Keratinocyte (primary cell): ENCODE results near the gene RMND1.

Source experiments
- EZH2 ChIP-seq: IDR thresholded peaks from one replicate; pipeline ENCODE4 v1.6.1; 2012; ENCODE audit warnings: inconsistent platforms, mild to moderate bottlenecking, low read length, moderate library complexity
- TF ChIP-seq, protein P1 (sequence below), 3 experiments: IDR thresholded peaks in 1 of 3; conservative IDR thresholded peaks in 1 of 3; optimal IDR thresholded peaks in 1 of 3; 2 replicates in 2 of 3; 3 replicates in 1 of 3; pipeline versions ENCODE3 to v1.5.1; 2011; ENCODE audit warnings: low read length in 3 of 3, mild to moderate bottlenecking in 3 of 3, moderate library complexity in 2 of 3, control low read depth in 1 of 3, inconsistent platforms in 1 of 3; ENCODE audit not compliant: insufficient read depth in 2 of 3; ENCODE audit errors: extremely low read depth in 1 of 3

DNA sequence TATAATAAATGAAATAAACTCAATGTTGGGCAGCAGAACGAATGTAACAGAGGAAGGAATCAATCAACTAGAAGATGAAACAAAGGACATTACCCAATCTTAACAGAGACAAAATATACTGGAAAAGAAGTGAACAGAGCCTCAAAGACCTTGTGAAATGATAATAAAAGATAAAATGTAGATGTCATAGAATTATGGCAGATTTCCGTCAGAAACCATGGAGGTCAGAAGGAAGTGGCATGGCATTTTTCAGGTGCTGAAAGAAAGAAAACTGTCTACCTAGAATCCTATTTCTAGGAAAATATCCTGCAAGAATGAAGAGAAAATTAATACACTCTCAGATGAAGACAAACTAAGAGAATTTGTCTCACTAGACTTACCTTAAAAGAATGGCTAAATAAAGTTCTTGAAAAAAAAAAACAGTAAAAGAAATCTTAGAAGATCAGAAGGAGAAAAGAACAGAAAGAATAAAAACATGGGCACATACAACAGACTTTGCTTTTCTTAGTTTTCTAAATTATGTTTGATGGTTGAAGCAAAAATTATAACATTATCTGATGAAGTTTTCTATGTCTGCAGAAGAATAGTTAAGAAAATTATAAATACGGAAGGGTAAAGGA lies 37.2 kb downstream of the RMND1 start:
- TF ChIP-seq EZH2 = no peak
- TF ChIP-seq, protein P1, sequence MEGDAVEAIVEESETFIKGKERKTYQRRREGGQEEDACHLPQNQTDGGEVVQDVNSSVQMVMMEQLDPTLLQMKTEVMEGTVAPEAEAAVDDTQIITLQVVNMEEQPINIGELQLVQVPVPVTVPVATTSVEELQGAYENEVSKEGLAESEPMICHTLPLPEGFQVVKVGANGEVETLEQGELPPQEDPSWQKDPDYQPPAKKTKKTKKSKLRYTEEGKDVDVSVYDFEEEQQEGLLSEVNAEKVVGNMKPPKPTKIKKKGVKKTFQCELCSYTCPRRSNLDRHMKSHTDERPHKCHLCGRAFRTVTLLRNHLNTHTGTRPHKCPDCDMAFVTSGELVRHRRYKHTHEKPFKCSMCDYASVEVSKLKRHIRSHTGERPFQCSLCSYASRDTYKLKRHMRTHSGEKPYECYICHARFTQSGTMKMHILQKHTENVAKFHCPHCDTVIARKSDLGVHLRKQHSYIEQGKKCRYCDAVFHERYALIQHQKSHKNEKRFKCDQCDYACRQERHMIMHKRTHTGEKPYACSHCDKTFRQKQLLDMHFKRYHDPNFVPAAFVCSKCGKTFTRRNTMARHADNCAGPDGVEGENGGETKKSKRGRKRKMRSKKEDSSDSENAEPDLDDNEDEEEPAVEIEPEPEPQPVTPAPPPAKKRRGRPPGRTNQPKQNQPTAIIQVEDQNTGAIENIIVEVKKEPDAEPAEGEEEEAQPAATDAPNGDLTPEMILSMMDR (optimal IDR thresholded peaks at IDR 0.05 in 1 of 3, IDR thresholded peaks at IDR 0.05 in 1 of 3, conservative IDR thresholded peaks at IDR 0.05 in 1 of 3; ENCODE audit: extremely low read depth in 1 of 3, insufficient read depth in 2 of 3, low read length in 3 of 3) = no peak
